Measurements from ENCODE around the gene UBE2L5. TPM values are rescaled to one million over a fixed set of nuclear protein-coding genes. Genes with fewer than 3 reads are reported as not detected.

Gene UBE2L5
- total and polyA plus RNA-seq, 2 experiments from 2014 or later, result not detected

DNA sequence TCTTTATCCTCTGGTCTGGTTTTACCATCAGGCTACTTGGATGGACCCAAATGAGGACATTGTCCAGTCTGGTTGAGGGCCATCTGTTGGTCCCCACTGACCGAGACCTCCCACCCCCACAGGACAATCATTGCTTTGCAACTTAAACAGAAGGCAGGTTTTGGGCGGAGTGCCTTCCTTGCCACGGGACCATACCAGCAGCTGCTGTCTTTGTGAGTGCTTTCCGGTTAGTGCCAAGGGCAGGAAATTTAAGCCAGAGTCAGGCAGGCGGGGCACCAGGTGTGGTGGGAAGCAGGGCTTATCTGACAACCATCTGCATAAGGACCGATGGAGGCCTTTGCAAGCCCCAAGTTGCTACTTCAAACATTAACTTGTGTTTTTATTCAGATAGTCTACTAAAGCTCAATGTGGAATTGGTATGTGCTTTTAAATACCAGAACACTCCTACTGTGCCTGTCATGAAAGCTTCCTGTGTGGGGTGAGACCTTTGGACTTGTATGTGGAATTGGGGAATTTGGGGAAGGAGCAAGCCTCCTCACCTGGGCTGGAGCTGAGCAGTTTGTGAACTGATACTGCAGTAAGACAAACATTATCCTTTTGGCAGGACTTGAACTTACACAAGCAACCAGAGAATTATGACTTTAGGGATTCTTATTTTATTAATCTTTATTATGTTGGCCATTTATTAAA, 39.3 kb upstream of the UBE2L5 start:
- no peaks in the 10 kb centered on the region for H3K9me2 ChIP-seq (ENCODE audit: insufficient read depth)
- no peaks in the 10 kb centered on the region for H3K79me2 ChIP-seq (replicated peaks; ENCODE audit: insufficient read depth)
- Mint-ChIP-seq H3K27me3 (ENCODE audit: insufficient read depth, low read depth, poor library complexity) (peaks cover 4% of the 10 kb centered on the region), H3K4me1 (no peaks in the 10 kb centered on the region; the same call in 2 of the 3 replicates), H3K27ac (no peak overlapping the region), H3K4me3 (no peak overlapping the region), H3K9me3 (no peaks in the 10 kb centered on the region), H3K36me3 (ENCODE audit: low read depth) (no peaks in the 10 kb centered on the region)
- no peaks in the 10 kb centered on the region for H3K36me3 ChIP-seq (ENCODE audit: insufficient read depth)
- H4K20me1 ChIP-seq (replicated peaks; ENCODE audit: insufficient read depth), result no peaks in the 10 kb centered on the region
- H3F3A ChIP-seq (replicated peaks; ENCODE audit: low read depth), result no peaks in the 10 kb centered on the region
- no peak overlapping the region for H3K27ac ChIP-seq (ENCODE audit: low read depth)
- H3K4me1 ChIP-seq (ENCODE audit: insufficient read depth), result no peaks in the 10 kb centered on the region
- ATAC-seq (no peak), DNase-seq (ENCODE audit: low spot score) (no peak)
- TF ChIP-seq CREB1 (CRISPR knock-in tag; IDR thresholded peaks at IDR 0.05; ENCODE audit: low read depth) (no peak), ZNF331 (CRISPR knock-in tag; IDR thresholded peaks at IDR 0.05; ENCODE audit: low read depth) (no peak), EZH2phosphoT487 (IDR thresholded peaks at IDR 0.05; ENCODE audit: unreplicated experiment) (no peak), POLR2AphosphoS5 (IDR thresholded peaks at IDR 0.05; ENCODE audit: low read depth) (no peak), NANOG (IDR thresholded peaks at IDR 0.05; ENCODE audit: borderline replicate concordance) (no peak), ZNF114 (CRISPR knock-in tag; IDR thresholded peaks at IDR 0.05) (no peak), JUNB (IDR thresholded peaks at IDR 0.05; ENCODE audit: unreplicated experiment) (no peak)
- TF ChIP-seq, protein P1, sequence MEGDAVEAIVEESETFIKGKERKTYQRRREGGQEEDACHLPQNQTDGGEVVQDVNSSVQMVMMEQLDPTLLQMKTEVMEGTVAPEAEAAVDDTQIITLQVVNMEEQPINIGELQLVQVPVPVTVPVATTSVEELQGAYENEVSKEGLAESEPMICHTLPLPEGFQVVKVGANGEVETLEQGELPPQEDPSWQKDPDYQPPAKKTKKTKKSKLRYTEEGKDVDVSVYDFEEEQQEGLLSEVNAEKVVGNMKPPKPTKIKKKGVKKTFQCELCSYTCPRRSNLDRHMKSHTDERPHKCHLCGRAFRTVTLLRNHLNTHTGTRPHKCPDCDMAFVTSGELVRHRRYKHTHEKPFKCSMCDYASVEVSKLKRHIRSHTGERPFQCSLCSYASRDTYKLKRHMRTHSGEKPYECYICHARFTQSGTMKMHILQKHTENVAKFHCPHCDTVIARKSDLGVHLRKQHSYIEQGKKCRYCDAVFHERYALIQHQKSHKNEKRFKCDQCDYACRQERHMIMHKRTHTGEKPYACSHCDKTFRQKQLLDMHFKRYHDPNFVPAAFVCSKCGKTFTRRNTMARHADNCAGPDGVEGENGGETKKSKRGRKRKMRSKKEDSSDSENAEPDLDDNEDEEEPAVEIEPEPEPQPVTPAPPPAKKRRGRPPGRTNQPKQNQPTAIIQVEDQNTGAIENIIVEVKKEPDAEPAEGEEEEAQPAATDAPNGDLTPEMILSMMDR (conservative IDR thresholded peaks at IDR 0.05; ENCODE audit: low read depth in 2 of 2), result no peak
- TF ChIP-seq, protein P2, sequence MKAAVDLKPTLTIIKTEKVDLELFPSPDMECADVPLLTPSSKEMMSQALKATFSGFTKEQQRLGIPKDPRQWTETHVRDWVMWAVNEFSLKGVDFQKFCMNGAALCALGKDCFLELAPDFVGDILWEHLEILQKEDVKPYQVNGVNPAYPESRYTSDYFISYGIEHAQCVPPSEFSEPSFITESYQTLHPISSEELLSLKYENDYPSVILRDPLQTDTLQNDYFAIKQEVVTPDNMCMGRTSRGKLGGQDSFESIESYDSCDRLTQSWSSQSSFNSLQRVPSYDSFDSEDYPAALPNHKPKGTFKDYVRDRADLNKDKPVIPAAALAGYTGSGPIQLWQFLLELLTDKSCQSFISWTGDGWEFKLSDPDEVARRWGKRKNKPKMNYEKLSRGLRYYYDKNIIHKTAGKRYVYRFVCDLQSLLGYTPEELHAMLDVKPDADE (IDR thresholded peaks at IDR 0.05), result no peak
- TF ChIP-seq, protein P3, sequence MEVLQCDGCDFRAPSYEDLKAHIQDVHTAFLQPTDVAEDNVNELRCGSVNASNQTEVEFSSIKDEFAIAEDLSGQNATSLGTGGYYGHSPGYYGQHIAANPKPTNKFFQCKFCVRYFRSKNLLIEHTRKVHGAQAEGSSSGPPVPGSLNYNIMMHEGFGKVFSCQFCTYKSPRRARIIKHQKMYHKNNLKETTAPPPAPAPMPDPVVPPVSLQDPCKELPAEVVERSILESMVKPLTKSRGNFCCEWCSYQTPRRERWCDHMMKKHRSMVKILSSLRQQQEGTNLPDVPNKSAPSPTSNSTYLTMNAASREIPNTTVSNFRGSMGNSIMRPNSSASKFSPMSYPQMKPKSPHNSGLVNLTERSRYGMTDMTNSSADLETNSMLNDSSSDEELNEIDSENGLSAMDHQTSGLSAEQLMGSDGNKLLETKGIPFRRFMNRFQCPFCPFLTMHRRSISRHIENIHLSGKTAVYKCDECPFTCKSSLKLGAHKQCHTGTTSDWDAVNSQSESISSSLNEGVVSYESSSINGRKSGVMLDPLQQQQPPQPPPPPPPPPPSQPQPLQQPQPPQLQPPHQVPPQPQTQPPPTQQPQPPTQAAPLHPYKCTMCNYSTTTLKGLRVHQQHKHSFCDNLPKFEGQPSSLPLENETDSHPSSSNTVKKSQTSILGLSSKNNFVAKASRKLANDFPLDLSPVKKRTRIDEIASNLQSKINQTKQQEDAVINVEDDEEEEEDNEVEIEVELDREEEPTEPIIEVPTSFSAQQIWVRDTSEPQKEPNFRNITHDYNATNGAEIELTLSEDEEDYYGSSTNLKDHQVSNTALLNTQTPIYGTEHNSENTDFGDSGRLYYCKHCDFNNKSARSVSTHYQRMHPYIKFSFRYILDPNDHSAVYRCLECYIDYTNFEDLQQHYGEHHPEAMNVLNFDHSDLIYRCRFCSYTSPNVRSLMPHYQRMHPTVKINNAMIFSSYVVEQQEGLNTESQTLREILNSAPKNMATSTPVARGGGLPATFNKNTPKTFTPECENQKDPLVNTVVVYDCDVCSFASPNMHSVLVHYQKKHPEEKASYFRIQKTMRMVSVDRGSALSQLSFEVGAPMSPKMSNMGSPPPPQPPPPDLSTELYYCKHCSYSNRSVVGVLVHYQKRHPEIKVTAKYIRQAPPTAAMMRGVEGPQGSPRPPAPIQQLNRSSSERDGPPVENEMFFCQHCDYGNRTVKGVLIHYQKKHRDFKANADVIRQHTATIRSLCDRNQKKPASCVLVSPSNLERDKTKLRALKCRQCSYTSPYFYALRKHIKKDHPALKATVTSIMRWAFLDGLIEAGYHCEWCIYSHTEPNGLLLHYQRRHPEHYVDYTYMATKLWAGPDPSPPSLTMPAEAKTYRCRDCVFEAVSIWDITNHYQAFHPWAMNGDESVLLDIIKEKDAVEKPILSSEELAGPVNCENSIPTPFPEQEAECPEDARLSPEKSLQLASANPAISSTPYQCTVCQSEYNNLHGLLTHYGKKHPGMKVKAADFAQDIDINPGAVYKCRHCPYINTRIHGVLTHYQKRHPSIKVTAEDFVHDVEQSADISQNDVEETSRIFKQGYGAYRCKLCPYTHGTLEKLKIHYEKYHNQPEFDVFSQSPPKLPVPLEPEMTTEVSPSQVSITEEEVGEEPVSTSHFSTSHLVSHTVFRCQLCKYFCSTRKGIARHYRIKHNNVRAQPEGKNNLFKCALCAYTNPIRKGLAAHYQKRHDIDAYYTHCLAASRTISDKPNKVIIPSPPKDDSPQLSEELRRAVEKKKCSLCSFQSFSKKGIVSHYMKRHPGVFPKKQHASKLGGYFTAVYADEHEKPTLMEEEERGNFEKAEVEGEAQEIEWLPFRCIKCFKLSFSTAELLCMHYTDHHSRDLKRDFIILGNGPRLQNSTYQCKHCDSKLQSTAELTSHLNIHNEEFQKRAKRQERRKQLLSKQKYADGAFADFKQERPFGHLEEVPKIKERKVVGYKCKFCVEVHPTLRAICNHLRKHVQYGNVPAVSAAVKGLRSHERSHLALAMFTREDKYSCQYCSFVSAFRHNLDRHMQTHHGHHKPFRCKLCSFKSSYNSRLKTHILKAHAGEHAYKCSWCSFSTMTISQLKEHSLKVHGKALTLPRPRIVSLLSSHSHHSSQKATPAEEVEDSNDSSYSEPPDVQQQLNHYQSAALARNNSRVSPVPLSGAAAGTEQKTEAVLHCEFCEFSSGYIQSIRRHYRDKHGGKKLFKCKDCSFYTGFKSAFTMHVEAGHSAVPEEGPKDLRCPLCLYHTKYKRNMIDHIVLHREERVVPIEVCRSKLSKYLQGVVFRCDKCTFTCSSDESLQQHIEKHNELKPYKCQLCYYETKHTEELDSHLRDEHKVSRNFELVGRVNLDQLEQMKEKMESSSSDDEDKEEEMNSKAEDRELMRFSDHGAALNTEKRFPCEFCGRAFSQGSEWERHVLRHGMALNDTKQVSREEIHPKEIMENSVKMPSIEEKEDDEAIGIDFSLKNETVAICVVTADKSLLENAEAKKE (CRISPR knock-in tag; IDR thresholded peaks at IDR 0.05), result no peak
- H3K27me3 ChIP-seq (ENCODE audit: insufficient read depth), result no peaks in the 10 kb centered on the region
- H2AFZ ChIP-seq, result no peak overlapping the region
- no peak overlapping the region for H3K4me3 ChIP-seq
- H3K4me2 ChIP-seq, result no peak overlapping the region
